Karpas-422 (cell line): ENCODE data around the gene ATG4C. TPM values are rescaled to one million over a fixed set of nuclear protein-coding genes. Genes with fewer than 3 reads are reported as not detected.

Experiments used
- DNase-seq: peaks from one replicate; pipeline ENCODE4 v3.0.0-alpha.2; 2015
- H2AFZ ChIP-seq: fragments of 200-600 bp; sonication (generic); 2 replicates; pipeline ENCODE4 v1.6.1; 2014; ENCODE audit warnings: antibody characterized with exemption, low read length, mixed read lengths
- H3K27ac ChIP-seq: fragments of 200-600 bp; sonication (generic); 2 replicates; pipeline ENCODE4 v1.5.1; 2014; ENCODE audit warnings: mild to moderate bottlenecking, low read length, moderate library complexity
- H3K27me3 ChIP-seq: fragments of 200-600 bp; sonication (generic); 2 replicates; pipeline ENCODE4 v1.6.1; 2014; ENCODE audit warnings: low read length, mixed read lengths
- H3K36me3 ChIP-seq: fragments of 200-600 bp; sonication (generic); 2 replicates; pipeline ENCODE4 v1.6.1; 2014; ENCODE audit warnings: low read length, mixed read lengths; ENCODE audit not compliant: insufficient read depth
- H3K4me1 ChIP-seq: fragments of 200-600 bp; sonication (generic); 2 replicates; pipeline ENCODE4 v1.6.1; 2014; ENCODE audit warnings: mild to moderate bottlenecking, low read length, mixed read lengths
- H3K4me2 ChIP-seq: fragments of 200-600 bp; sonication (generic); 2 replicates; pipeline ENCODE4 v1.6.1; 2014; ENCODE audit warnings: low read length, low read depth, mild to moderate bottlenecking; ENCODE audit not compliant: poor library complexity, severe bottlenecking
- H3K4me3 ChIP-seq: fragments of 200-600 bp; sonication (generic); 2 replicates; pipeline ENCODE4 v1.5.1; 2014; ENCODE audit warnings: mild to moderate bottlenecking, antibody characterized with exemption, low read length, mixed read lengths
- H3K79me2 ChIP-seq: fragments of 200-600 bp; sonication (generic); 2 replicates; pipeline ENCODE4 v1.6.1; 2014; ENCODE audit warnings: mild to moderate bottlenecking, low read length, mixed read lengths
- H3K9ac ChIP-seq: fragments of 200-600 bp; sonication (generic); 2 replicates; pipeline ENCODE4 v1.6.0; 2014; ENCODE audit warnings: low read length
- H3K9me2 ChIP-seq: fragments of 200-600 bp; sonication (generic), shearing (Covaris generic); replicated peaks from 2 replicates; pipeline ENCODE4 v1.6.0; 2014; ENCODE audit warnings: mild to moderate bottlenecking, low read length, moderate library complexity; ENCODE audit not compliant: insufficient read depth
- H3K9me3 ChIP-seq: fragments of 300-700, 200-600 bp; sonication (generic); 2 replicates; pipeline ENCODE4 v1.6.1; 2014; ENCODE audit warnings: low read length, mixed read lengths
- H4K20me1 ChIP-seq: fragments of 200-600 bp; sonication (generic); 2 replicates; pipeline ENCODE4 v1.6.1; 2014; ENCODE audit warnings: mild to moderate bottlenecking, antibody characterized with exemption, low read length, low read depth; ENCODE audit not compliant: insufficient read depth
- total RNA-seq: library from RNA; depleted of rRNA; stranded (reverse); fragments of >200 nt; shearing (Covaris generic); gene quantifications from 2 replicates; pipeline ENCODE4 v1.2.3, GENCODE V29; 2014; ENCODE audit warnings: low replicate concordance

ATG4C gene
- total RNA-seq, 1 experiment from 2014 or later, result 18.6 TPM

GRCh38 chr1:62897788-62898187, 113.9 kb downstream of the ATG4C start:
- no peaks in the 10 kb centered on the region for H3K27me3 ChIP-seq
- H3K4me2 ChIP-seq, result no peak overlapping the region
- H3K4me3 ChIP-seq, result no peak overlapping the region
- no peak for DNase-seq
- peaks cover 3% of the 10 kb centered on the region; the same call in 1 of the 2 replicates for H3K4me1 ChIP-seq
- H3K27ac ChIP-seq, result no peak overlapping the region
- H3K9me2 ChIP-seq, result no peaks in the 10 kb centered on the region
- no peak overlapping the region for H2AFZ ChIP-seq
- H4K20me1 ChIP-seq, result no peaks in the 10 kb centered on the region
- no peak overlapping the region for H3K9ac ChIP-seq
- H3K9me3 ChIP-seq, result no peaks in the 10 kb centered on the region
- H3K79me2 ChIP-seq, result no peaks in the 10 kb centered on the region
- H3K36me3 ChIP-seq, result no peaks in the 10 kb centered on the region

DNA sequence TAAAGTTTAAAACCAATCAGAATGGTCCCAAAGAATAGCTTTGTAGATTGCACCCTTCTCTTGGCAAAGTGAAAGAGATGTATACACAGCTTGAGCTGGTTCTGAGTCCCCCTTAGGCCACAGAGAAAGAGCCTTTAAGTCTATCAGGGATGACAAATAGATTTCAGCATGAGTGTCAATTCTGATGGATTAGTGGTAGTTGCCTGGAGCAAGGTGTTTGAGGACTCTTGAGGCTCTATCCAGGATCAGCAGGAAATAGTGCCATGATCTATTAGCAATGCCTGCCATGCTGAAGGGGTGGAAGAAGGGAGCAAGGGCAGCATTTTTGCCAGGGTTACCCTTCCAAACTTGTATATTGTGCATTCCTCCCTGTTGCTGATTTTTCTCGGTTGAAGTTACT, 116.6 kb downstream of the ATG4C start:
- Histone ChIP-seq H4K20me1 (no peaks in the 10 kb centered on the region), H3K9me2 (no peaks in the 10 kb centered on the region), H3K9ac (no peak overlapping the region), H3K36me3 (no peaks in the 10 kb centered on the region), H3K27me3 (no peaks in the 10 kb centered on the region), H3K9me3 (no peaks in the 10 kb centered on the region), H3K79me2 (no peaks in the 10 kb centered on the region), H3K4me1 (no peaks in the 10 kb centered on the region), H3K4me3 (no peak overlapping the region), H3K27ac (no peak overlapping the region), H2AFZ (no peak overlapping the region), H3K4me2 (no peak overlapping the region)
- DNase-seq, result no peak

- Histone ChIP-seq H3K9ac (no peak overlapping the region), H3K4me2 (no peak overlapping the region), H3K4me3 (no peak overlapping the region), H3K79me2 (no peaks in the 10 kb centered on the region), H3K9me3 (no peaks in the 10 kb centered on the region), H3K9me2 (no peaks in the 10 kb centered on the region), H3K36me3 (no peaks in the 10 kb centered on the region), H3K27ac (no peak overlapping the region), H3K27me3 (no peaks in the 10 kb centered on the region), H4K20me1 (no peaks in the 10 kb centered on the region), H3K4me1 (no peaks in the 10 kb centered on the region), H2AFZ (no peak overlapping the region)
- no peak for DNase-seq
Measured at GRCh38 chr1:62901650-62902049, 117.7 kb downstream of the ATG4C start.

DNA sequence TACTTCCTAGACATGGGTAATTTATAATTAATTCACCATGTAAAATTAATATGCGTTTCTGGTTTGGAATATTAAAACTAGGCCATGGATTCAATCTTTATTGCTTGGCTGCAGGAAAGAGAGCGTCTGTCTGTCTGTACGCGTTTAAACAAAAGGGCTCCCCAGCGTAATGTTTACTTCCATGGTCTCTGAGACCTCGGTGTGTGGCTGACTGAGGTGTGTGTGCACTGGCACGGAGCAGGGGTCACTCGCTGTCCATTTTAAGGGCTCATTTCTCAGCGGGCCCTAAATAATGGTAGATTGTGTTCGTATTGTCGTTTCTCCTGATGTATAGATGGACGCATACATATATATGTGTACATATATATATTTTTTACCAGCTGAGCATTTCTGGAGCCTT, 119.6 kb downstream of the ATG4C start:
- Histone ChIP-seq H3K9me3 (no peaks in the 10 kb centered on the region), H3K27ac (no peak overlapping the region), H3K27me3 (no peaks in the 10 kb centered on the region), H3K36me3 (no peaks in the 10 kb centered on the region), H3K4me2 (no peak overlapping the region), H2AFZ (no peak overlapping the region), H3K4me1 (no peaks in the 10 kb centered on the region), H4K20me1 (no peaks in the 10 kb centered on the region), H3K79me2 (no peaks in the 10 kb centered on the region), H3K9ac (no peak overlapping the region), H3K4me3 (no peak overlapping the region), H3K9me2 (no peaks in the 10 kb centered on the region)
- DNase-seq, result no peak

DNA sequence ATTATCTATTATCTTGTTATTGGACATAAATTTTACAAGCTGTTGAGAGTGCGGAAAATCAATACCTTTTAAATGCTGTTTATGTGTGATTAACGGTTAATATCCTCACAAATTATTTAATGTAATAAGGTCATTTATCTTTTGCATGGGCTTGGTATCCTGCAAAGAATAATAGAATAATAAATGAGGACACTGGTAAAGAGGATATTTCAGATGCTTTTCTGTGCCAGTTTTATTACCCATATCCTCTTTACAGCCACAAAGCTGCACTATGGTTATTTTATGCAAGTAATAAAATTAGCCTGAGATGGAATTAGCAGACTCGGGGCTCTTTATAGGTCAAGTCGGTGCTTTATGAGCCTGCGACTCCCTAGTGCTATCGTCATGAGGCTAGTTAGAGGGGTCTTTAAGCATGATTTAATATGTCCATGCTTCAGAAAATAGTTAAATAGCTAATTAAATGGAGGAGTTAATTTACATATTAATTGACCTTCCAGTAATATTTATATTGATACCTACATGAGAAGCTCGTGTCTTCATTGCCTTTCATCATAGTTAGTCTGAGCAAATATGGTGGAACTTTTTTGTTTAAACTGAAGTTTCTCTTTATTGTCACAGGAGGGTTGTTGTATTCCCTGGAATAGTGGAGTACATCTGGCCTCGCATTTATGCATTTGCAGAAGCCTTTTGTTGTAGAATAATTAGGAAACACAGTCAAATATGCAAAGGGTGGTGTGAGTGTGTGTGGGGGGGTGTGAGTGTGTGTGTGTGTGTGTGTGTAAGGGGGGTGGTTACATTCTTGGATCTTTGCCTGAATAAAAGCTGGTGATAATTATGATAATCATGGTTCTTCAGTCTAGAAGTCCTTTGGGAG, 120.3 kb downstream of the ATG4C start:
- H3K4me3 ChIP-seq, result no peak overlapping the region
- H3K4me2 ChIP-seq, result no peak overlapping the region
- H3K9me2 ChIP-seq, result no peaks in the 10 kb centered on the region
- no peak for DNase-seq
- H3K4me1 ChIP-seq, result no peaks in the 10 kb centered on the region
- no peak overlapping the region for H3K9ac ChIP-seq
- no peaks in the 10 kb centered on the region for H3K9me3 ChIP-seq
- no peak overlapping the region for H3K27ac ChIP-seq
- H3K27me3 ChIP-seq, result no peaks in the 10 kb centered on the region
- no peaks in the 10 kb centered on the region for H3K36me3 ChIP-seq
- no peaks in the 10 kb centered on the region for H3K79me2 ChIP-seq
- no peak overlapping the region for H2AFZ ChIP-seq
- no peaks in the 10 kb centered on the region for H4K20me1 ChIP-seq

GRCh38 chr1:62904856-62905225, 120.9 kb downstream of the ATG4C start:
- Histone ChIP-seq H3K9me3 (no peaks in the 10 kb centered on the region), H3K9ac (no peak overlapping the region), H3K9me2 (no peaks in the 10 kb centered on the region), H4K20me1 (no peaks in the 10 kb centered on the region), H3K27me3 (no peaks in the 10 kb centered on the region), H3K4me2 (no peak overlapping the region), H3K36me3 (no peaks in the 10 kb centered on the region), H2AFZ (no peak overlapping the region), H3K79me2 (no peaks in the 10 kb centered on the region), H3K27ac (no peak overlapping the region), H3K4me1 (no peaks in the 10 kb centered on the region), H3K4me3 (no peak overlapping the region)
- no peak for DNase-seq

DNA sequence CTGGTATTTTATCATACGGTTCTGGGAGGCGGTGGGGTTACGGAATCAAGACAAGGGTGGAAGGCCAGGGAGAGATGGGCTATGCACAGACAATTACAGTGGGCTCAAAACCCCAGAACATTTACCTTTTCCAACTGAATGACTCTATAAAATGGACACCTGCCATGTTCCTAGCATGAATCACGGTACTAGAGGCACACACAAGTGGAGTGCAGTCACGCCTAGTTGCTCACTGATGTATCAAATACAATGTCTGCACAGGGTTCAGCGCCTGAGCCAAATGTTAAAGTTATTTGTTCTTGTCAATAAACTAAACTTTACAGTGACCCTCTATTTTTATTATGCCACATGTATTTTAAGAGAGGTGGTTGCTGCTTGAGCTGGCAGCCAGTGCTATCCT, 121.4 kb downstream of the ATG4C start:
- no peaks in the 10 kb centered on the region for H3K4me1 ChIP-seq
- no peak overlapping the region for H3K4me2 ChIP-seq
- no peak for DNase-seq
- H3K27ac ChIP-seq, result no peak overlapping the region
- H3K36me3 ChIP-seq, result no peaks in the 10 kb centered on the region
- no peaks in the 10 kb centered on the region for H3K27me3 ChIP-seq
- H3K9me3 ChIP-seq, result no peaks in the 10 kb centered on the region
- H2AFZ ChIP-seq, result no peak overlapping the region
- no peaks in the 10 kb centered on the region for H4K20me1 ChIP-seq
- no peak overlapping the region for H3K9ac ChIP-seq
- H3K79me2 ChIP-seq, result no peaks in the 10 kb centered on the region
- H3K9me2 ChIP-seq, result no peaks in the 10 kb centered on the region
- H3K4me3 ChIP-seq, result no peak overlapping the region

DNA sequence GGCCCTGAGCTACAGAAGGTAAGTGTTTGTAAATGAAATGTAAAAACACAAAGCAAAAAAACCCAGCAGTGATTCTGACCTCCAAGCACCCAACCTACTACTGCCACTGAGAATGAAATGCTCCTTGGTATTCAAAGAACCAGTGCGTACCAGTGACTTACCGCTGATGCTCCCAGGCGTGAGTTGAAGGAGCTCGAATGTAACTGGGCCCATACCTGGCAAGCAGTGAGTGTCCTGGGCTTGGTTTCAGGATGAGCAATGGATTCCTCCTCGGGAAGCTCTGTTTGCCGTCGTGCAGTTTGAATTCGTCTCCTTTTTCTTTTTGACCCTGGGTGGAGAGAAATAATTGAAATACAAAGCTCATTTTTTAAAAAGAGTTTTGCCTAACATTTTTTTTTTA, 121.9 kb downstream of the ATG4C start:
- H3K9ac ChIP-seq, result no peak overlapping the region

More for the DNA sequence above, 121.9 kb downstream of the ATG4C start:
- H3K36me3 ChIP-seq, result no peaks in the 10 kb centered on the region
- H3K9me2 ChIP-seq, result no peaks in the 10 kb centered on the region
- no peak for DNase-seq
- no peak overlapping the region for H3K27ac ChIP-seq
- H3K4me2 ChIP-seq, result no peak overlapping the region
- H4K20me1 ChIP-seq, result no peaks in the 10 kb centered on the region
- no peaks in the 10 kb centered on the region for H3K79me2 ChIP-seq
- H3K4me3 ChIP-seq, result no peak overlapping the region
- H3K9me3 ChIP-seq, result no peaks in the 10 kb centered on the region
- H3K27me3 ChIP-seq, result no peaks in the 10 kb centered on the region
- no peak overlapping the region for H2AFZ ChIP-seq
- no peaks in the 10 kb centered on the region for H3K4me1 ChIP-seq
